ENCODE results near the gene ZMIZ1. TPM values are rescaled to one million over a fixed set of nuclear protein-coding genes. Genes with fewer than 3 reads are reported as not detected.
A peak's percentile ranks its signal among the peaks of the same experiment; 100 is the strongest.

Gene ZMIZ1
- total and polyA plus RNA-seq, 7 experiments from 2014 or later: 1.8 to 57.2 (median 14.2) TPM

DNA sequence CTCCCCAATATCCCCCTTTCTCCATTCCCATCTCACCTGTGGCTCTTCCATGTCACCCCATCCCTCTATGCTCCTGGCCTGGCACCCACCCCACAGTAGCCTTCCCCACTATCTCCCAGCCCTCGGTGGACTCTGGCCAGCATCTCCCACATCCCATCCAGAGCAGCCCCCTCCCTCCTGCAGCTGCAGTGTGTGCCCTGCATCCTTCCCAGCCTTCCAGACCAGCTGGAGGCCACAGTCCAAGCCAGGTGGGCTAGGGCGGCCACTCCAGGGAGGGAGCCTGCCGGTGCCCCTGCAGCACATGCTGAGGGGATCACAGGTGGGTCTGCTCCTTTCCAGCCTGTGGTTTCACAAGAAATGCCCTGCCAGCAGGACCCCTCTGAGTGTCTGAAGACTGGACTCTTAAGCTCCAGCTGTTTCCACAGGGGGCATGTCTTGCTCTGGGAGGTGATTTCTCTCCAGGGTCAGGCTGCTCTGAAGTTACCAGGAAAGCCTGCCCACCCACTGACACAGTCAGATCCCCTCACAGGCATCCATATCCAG is 187.6 kb downstream of the ZMIZ1 start:
- no peaks in the 10 kb centered on the region for H3K27me3 ChIP-seq (ENCODE audit: control insufficient read depth in 2 of 2, insufficient read depth in 2 of 2, low read length in 2 of 2)
- intact Hi-C loops (cut with micrococcal nuclease): no loop called here
- H3K9me3 ChIP-seq (ENCODE audit: control insufficient read depth in 2 of 3, low read length in 3 of 3): no peaks in the 10 kb centered on the region
- H3K4me3 ChIP-seq (ENCODE audit: low read length): no peak overlapping the region
- H3K27ac ChIP-seq (ENCODE audit: low read depth, low read length): no peak overlapping the region
- no peak overlapping the region for H3K27ac Mint-ChIP-seq
- peaks cover 0 to 4% (median 0%) of the 10 kb centered on the region in 5 donors for H3K36me3 Mint-ChIP-seq
- no peak for DNase-seq
- H3K9me3 Mint-ChIP-seq: peaks cover 0 to 4% (median 0%) of the 10 kb centered on the region in 11 donors
- H3K27me3 Mint-ChIP-seq: no peaks in the 10 kb centered on the region
- ChIA-PET CTCF (interaction anchor here (0.5 kb wide), 1 partner anchor 17 kb away, joined by 3 read pairs; no protein-coding TSS in a partner anchor), POLR2A (no interaction called here)
- no peak overlapping the region for H3K4me3 Mint-ChIP-seq
- peaks cover 0 to 41% (median 9%) of the 10 kb centered on the region in 7 donors for H3K4me1 Mint-ChIP-seq
- no peaks in the 10 kb centered on the region for H3K36me3 ChIP-seq (ENCODE audit: control insufficient read depth in 2 of 3, insufficient read depth in 3 of 3, low read length in 3 of 3)
- no peaks in the 10 kb centered on the region for H3K4me1 ChIP-seq (ENCODE audit: control insufficient read depth in 2 of 2, insufficient read depth in 2 of 2, low read length in 2 of 2)
- ATAC-seq: no peak

DNA sequence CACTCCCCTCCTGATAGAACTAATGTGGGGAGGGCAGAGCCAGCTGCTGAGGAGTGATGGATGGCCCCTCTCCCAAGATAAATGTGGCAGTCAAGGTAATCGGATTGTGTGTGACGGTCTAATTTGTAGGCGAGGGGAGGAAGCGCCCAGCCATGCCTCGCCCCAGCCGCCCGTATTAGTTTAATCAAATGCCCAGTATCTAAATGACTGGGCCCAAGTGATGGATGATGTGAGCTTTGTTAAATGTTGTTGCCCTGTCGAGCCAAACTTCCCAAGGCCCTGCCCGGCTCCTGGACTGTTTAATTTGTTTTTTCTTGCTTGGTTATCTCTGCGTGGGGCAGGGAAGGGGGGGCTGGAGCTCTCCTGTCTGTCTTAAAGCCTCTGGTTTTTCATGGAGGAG is 190.1 kb downstream of the ZMIZ1 start:
- no peaks in the 10 kb centered on the region for H3K27me3 Mint-ChIP-seq
- ATAC-seq (no peak), DNase-seq (no peak)
- no peak overlapping the region for H3K4me3 ChIP-seq (ENCODE audit: low read length)
- H3K36me3 ChIP-seq (ENCODE audit: control insufficient read depth in 2 of 3, insufficient read depth in 3 of 3, low read length in 3 of 3): no peaks in the 10 kb centered on the region
- intact Hi-C loops (cut with micrococcal nuclease): loop anchor here in 1 of 2 donors (2.0 kb wide), 1 partner anchor 20 kb away; no protein-coding TSS in a partner anchor
- peaks cover 0 to 27% (median 5%) of the 10 kb centered on the region in 7 donors for H3K4me1 Mint-ChIP-seq
- H3K9me3 Mint-ChIP-seq: peaks cover 0 to 2% (median 0%) of the 10 kb centered on the region in 11 donors
- peaks cover 0 to 9% (median 0%) of the 10 kb centered on the region in 5 donors for H3K36me3 Mint-ChIP-seq
- ChIA-PET POLR2A (no interaction called here), CTCF (no interaction called here)
- no peak overlapping the region for H3K4me3 Mint-ChIP-seq
- H3K9me3 ChIP-seq (ENCODE audit: control insufficient read depth in 2 of 3, low read length in 3 of 3): no peaks in the 10 kb centered on the region
- no peak overlapping the region for H3K27ac Mint-ChIP-seq
- H3K4me1 ChIP-seq (ENCODE audit: control insufficient read depth in 2 of 2, insufficient read depth in 2 of 2, low read length in 2 of 2): no peaks in the 10 kb centered on the region
- no peaks in the 10 kb centered on the region for H3K27me3 ChIP-seq (ENCODE audit: control insufficient read depth in 2 of 2, insufficient read depth in 2 of 2, low read length in 2 of 2)
- H3K27ac ChIP-seq (ENCODE audit: low read depth, low read length): no peak overlapping the region

DNA sequence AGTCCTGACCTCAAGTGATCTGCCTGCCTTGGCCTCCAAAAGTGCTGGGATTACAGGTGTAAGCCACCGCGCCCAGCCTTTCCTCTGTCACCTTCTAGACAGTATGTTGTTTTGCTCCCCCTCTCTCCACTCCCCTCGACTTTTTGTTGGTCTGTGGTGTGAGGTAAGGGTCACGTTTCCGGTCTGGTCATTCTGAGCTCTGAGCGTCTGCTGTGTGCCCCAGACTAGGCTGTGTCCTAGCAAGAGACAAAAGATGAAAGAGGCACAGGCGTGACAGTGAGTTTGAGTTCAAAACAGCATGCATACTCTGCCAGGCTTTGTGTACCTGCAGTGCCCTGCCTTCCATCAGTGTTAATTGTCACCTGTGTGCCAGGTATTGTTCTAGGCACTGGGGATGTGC is 191.1 kb downstream of the ZMIZ1 start:
- H3K4me1 Mint-ChIP-seq: peaks cover 0 to 30% (median 9%) of the 10 kb centered on the region in 7 donors
- DNase-seq (no peak), ATAC-seq (no peak)
- intact Hi-C loops (cut with micrococcal nuclease): loop anchor here in 1 of 2 donors (2.0 kb wide), 1 partner anchor 21 kb away; no protein-coding TSS in a partner anchor
- peak overlapping the region in 1 of 9 donors; percentile 39 for H3K27ac Mint-ChIP-seq
- H3K36me3 Mint-ChIP-seq: peaks cover 0 to 9% (median 0%) of the 10 kb centered on the region in 5 donors
- H3K4me3 ChIP-seq (ENCODE audit: low read length): no peak overlapping the region
- H3K9me3 Mint-ChIP-seq: peaks cover 0 to 2% (median 0%) of the 10 kb centered on the region in 11 donors
- H3K36me3 ChIP-seq (ENCODE audit: control insufficient read depth in 2 of 3, insufficient read depth in 3 of 3, low read length in 3 of 3): no peaks in the 10 kb centered on the region
- no peaks in the 10 kb centered on the region for H3K27me3 Mint-ChIP-seq
- H3K4me1 ChIP-seq (ENCODE audit: control insufficient read depth in 2 of 2, insufficient read depth in 2 of 2, low read length in 2 of 2): no peaks in the 10 kb centered on the region
- CTCF ChIA-PET: no interaction called here
- no peak overlapping the region for H3K4me3 Mint-ChIP-seq
- no peak overlapping the region for H3K27ac ChIP-seq (ENCODE audit: low read depth, low read length)
- POLR2A ChIA-PET: no interaction called here
- no peaks in the 10 kb centered on the region for H3K9me3 ChIP-seq (ENCODE audit: control insufficient read depth in 2 of 3, low read length in 3 of 3)
- H3K27me3 ChIP-seq (ENCODE audit: control insufficient read depth in 2 of 2, insufficient read depth in 2 of 2, low read length in 2 of 2): no peaks in the 10 kb centered on the region

DNA sequence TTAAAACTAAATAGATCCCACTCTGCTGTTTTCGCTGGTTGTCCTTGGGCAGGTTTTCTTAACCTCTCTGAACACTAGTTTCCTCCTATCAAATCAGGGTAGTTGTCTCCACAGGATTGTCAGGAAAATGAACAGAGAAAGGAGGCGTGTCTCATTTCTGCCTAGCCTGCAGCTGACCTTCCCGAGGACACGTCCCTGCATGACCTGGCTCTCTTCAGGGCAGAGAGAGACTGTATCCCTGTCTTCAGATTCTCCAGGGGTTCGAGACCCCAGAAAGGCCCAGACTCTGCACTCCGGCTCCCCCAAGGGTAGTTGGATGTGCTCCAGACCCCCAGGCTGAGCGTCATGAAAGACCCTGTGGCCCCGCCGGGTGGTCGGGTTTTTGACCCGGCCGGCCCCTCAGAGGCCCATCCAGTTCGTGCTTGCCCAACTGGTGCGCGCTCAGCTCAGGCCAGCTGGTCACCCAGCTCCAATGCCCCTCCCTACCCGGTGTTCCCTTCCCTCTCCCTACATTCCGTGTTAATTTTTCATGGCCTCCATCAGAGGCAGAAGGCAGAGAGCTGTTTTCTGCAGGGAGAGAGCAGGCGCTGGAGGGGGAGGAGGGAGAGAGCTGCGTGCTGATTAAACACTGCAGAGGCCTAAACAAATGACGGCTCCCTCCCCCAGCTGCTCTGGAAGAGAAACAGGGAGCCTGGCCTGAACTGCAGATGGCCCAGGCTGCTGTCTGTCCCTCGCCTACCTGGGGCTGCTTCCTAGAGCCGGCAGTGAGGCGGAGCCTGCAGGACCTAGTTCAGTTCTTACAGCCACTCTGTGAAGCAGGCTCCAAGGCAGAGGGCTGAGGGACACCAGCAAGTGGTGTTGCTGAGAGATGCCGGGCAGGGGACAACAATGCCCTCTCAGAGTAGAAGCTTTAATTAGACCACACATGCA is 192.3 kb downstream of the ZMIZ1 start:
- ChIA-PET CTCF (interaction anchor here (0.6 kb wide), 1 partner anchor 42 kb away, joined by 3 read pairs; no protein-coding TSS in a partner anchor), POLR2A (no interaction called here)
- peaks cover 0 to 9% (median 0%) of the 10 kb centered on the region in 5 donors for H3K36me3 Mint-ChIP-seq
- DNase-seq: no peak
- ATAC-seq: no peak
- Histone ChIP-seq H3K36me3 (ENCODE audit: control insufficient read depth in 2 of 3, insufficient read depth in 3 of 3, low read length in 3 of 3) (no peaks in the 10 kb centered on the region), H3K9me3 (ENCODE audit: control insufficient read depth in 2 of 3, low read length in 3 of 3) (no peaks in the 10 kb centered on the region), H3K4me3 (ENCODE audit: low read length) (no peak overlapping the region), H3K4me1 (ENCODE audit: control insufficient read depth in 2 of 2, insufficient read depth in 2 of 2, low read length in 2 of 2) (peaks cover 0 to 1% of the 10 kb centered on the region in 2 donors), H3K27me3 (ENCODE audit: control insufficient read depth in 2 of 2, insufficient read depth in 2 of 2, low read length in 2 of 2) (no peaks in the 10 kb centered on the region), H3K27ac (ENCODE audit: low read depth, low read length) (no peak overlapping the region)
- peaks cover 0 to 33% (median 7%) of the 10 kb centered on the region in 7 donors for H3K4me1 Mint-ChIP-seq
- H3K27me3 Mint-ChIP-seq: no peaks in the 10 kb centered on the region
- H3K4me3 Mint-ChIP-seq: no peak overlapping the region
- H3K9me3 Mint-ChIP-seq: no peaks in the 10 kb centered on the region
- intact Hi-C loops (cut with micrococcal nuclease): no loop called here
- H3K27ac Mint-ChIP-seq: no peak overlapping the region

DNA sequence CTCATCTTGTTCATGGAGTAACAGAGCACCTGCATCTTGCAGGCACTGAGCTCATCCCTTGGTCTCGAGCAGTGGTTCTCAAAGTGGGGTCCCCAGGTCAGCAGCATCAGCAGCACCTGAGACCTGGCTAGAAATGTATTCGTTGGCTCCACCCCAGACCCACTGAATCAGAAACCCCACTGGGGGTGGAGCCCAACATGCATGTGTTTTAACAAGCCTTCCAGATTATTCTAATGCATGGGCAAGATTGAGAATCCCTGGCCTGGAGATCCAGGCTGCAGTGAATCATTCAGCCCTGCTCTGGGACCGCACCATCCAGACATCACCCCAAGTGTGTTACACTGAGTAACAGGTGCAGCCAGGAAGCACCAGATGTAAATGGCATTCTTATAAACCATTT is 193.4 kb downstream of the ZMIZ1 start:
- H3K9me3 ChIP-seq (ENCODE audit: control insufficient read depth in 2 of 3, low read length in 3 of 3): no peaks in the 10 kb centered on the region
- H3K27ac ChIP-seq (ENCODE audit: low read depth, low read length): no peak overlapping the region
- no peaks in the 10 kb centered on the region for H3K9me3 Mint-ChIP-seq
- peaks cover 0 to 12% of the 10 kb centered on the region in 2 donors for H3K4me1 ChIP-seq (ENCODE audit: control insufficient read depth in 2 of 2, insufficient read depth in 2 of 2, low read length in 2 of 2)
- intact Hi-C loops (cut with micrococcal nuclease): no loop called here
- ChIA-PET CTCF (no interaction called here), POLR2A (no interaction called here)
- no peaks in the 10 kb centered on the region for H3K27me3 Mint-ChIP-seq
- H3K36me3 Mint-ChIP-seq: peaks cover 0 to 6% (median 0%) of the 10 kb centered on the region in 5 donors
- DNase-seq (no peak), ATAC-seq (no peak)
- no peak overlapping the region for H3K4me3 ChIP-seq (ENCODE audit: low read length)
- no peaks in the 10 kb centered on the region for H3K36me3 ChIP-seq (ENCODE audit: control insufficient read depth in 2 of 3, insufficient read depth in 3 of 3, low read length in 3 of 3)
- no peak overlapping the region for H3K4me3 Mint-ChIP-seq
- H3K27me3 ChIP-seq (ENCODE audit: control insufficient read depth in 2 of 2, insufficient read depth in 2 of 2, low read length in 2 of 2): no peaks in the 10 kb centered on the region
- H3K27ac Mint-ChIP-seq: no peak overlapping the region
- H3K4me1 Mint-ChIP-seq: peaks cover 0 to 36% (median 7%) of the 10 kb centered on the region in 7 donors

- peaks cover 0 to 5% (median 0%) of the 10 kb centered on the region in 5 donors for H3K36me3 Mint-ChIP-seq
- DNase-seq: no peak
- H3K27ac Mint-ChIP-seq: peak overlapping the region in 3 of 9 donors; percentile 31 to 87 (median 52)
- no peak for ATAC-seq
- peaks cover 0 to 35% (median 7%) of the 10 kb centered on the region in 7 donors for H3K4me1 Mint-ChIP-seq
- H3K27me3 Mint-ChIP-seq: no peaks in the 10 kb centered on the region
- Histone ChIP-seq H3K36me3 (ENCODE audit: control insufficient read depth in 2 of 3, insufficient read depth in 3 of 3, low read length in 3 of 3) (no peaks in the 10 kb centered on the region), H3K4me1 (ENCODE audit: control insufficient read depth in 2 of 2, insufficient read depth in 2 of 2, low read length in 2 of 2) (peaks cover 0 to 20% of the 10 kb centered on the region in 2 donors), H3K9me3 (ENCODE audit: control insufficient read depth in 2 of 3, low read length in 3 of 3) (no peaks in the 10 kb centered on the region), H3K4me3 (ENCODE audit: low read length) (no peak overlapping the region), H3K27ac (ENCODE audit: low read depth, low read length) (no peak overlapping the region), H3K27me3 (ENCODE audit: control insufficient read depth in 2 of 2, insufficient read depth in 2 of 2, low read length in 2 of 2) (no peaks in the 10 kb centered on the region)
- POLR2A ChIA-PET: no interaction called here
- CTCF ChIA-PET: interaction anchor here (0.7 kb wide), 1 partner anchor 23 kb away, joined by 3 read pairs; no protein-coding TSS in a partner anchor
- no peak overlapping the region for H3K4me3 Mint-ChIP-seq
- intact Hi-C loops (cut with micrococcal nuclease): no loop called here
- no peaks in the 10 kb centered on the region for H3K9me3 Mint-ChIP-seq
Observed at GRCh38 chr10:79262959-79263746, 194.4 kb downstream of the ZMIZ1 start.
